HG03354 (cell line): ENCODE measurements around the gene UFM1.
"Not testable (repeated sequence)": the region's sequence is repeated elsewhere in the genome, so short reads cannot be mapped to it uniquely, and the experiment has no call there.

Source experiments
- ATAC-seq: cut with Tn5 transposase; IDR thresholded peaks from one replicate; pipeline ENCODE4 v1.9.1; 2021; ENCODE audit warnings: mild to moderate bottlenecking; ENCODE audit not compliant: unreplicated experiment, poor library complexity, severe bottlenecking

Gene UFM1

GRCh38 chr13:38349390-38350113 lies at the start of gene UFM1:
TSS of gene UFM1 (plus strand) at chr13:38349851. CDS start at chr13:38349920, 69 bp downstream.
- peak; percentile 95 for ATAC-seq

GRCh38 chr13:38301236-38301635 lies 48.4 kb upstream of the UFM1 start:
- no peak for ATAC-seq

- ATAC-seq: no peak
Measured at GRCh38 chr13:38303816-38304320, 45.8 kb upstream of the UFM1 start.

- no peak for ATAC-seq
Measured at GRCh38 chr13:38308736-38309135, 40.9 kb upstream of the UFM1 start.

- no peak for ATAC-seq
Measured at GRCh38 chr13:38309397-38309796, 40.3 kb upstream of the UFM1 start.

GRCh38 chr13:38311175-38311574 lies 38.5 kb upstream of the UFM1 start:
- not testable (repeated sequence) for ATAC-seq

- no peak for ATAC-seq
Measured at GRCh38 chr13:38316129-38316528, 33.5 kb upstream of the UFM1 start.

GRCh38 chr13:38321654-38322053 lies 28.0 kb upstream of the UFM1 start:
- no peak for ATAC-seq

GRCh38 chr13:38325426-38325825 lies 24.2 kb upstream of the UFM1 start:
- no peak for ATAC-seq

- no peak for ATAC-seq
Measured at GRCh38 chr13:38328699-38329098, 21.0 kb upstream of the UFM1 start.

- ATAC-seq: no peak
Measured at GRCh38 chr13:38334845-38335244, 14.8 kb upstream of the UFM1 start.

- no peak for ATAC-seq
Measured at GRCh38 chr13:38338089-38338488, 11.6 kb upstream of the UFM1 start.

GRCh38 chr13:38340624-38341023 lies 9.0 kb upstream of the UFM1 start:
- ATAC-seq: no peak

GRCh38 chr13:38341149-38341692 lies 8.4 kb upstream of the UFM1 start:
- ATAC-seq: no peak

- ATAC-seq: no peak
Measured at GRCh38 chr13:38346764-38347163, 2.9 kb upstream of the UFM1 start.

- ATAC-seq: peak; percentile 5
Measured at GRCh38 chr13:38348861-38349389, 726 bp upstream of the UFM1 start.

- ATAC-seq: peak; percentile 43
Measured at GRCh38 chr13:38350114-38350617, 515 bp downstream of the UFM1 start.

- ATAC-seq: no peak
Measured at GRCh38 chr13:38355595-38356119, 6.0 kb downstream of the UFM1 start.

- ATAC-seq: no peak
Measured at GRCh38 chr13:38358684-38359083, 9.0 kb downstream of the UFM1 start.

GRCh38 chr13:38361542-38362262 lies 12.1 kb downstream of the UFM1 start:
- ATAC-seq: no peak
